RWPE2 (cell line): ENCODE measurements around the gene NTN1.

ENCODE experiments used
- ATAC-seq: fragments of 200-7000 bp; cut with Tn5 transposase; 3 replicates; pipeline ENCODE4 v1.9.1; 2021; ENCODE audit warnings: low read depth
- DNase-seq: peaks from one replicate; pipeline ENCODE4 v3.0.0-alpha.2; 2020; ENCODE audit warnings: low spot score
- H3K27ac ChIP-seq: fragments of 450-650 bp; 2 replicates; pipeline ENCODE4 v1.5.1; 2017; ENCODE audit warnings: mild to moderate bottlenecking; ENCODE audit not compliant: poor library complexity, severe bottlenecking
- H3K27me3 ChIP-seq: fragments of 250-450 bp; sonication (Bioruptor Pico); 2 replicates; pipeline ENCODE4 v1.5.1; 2021; ENCODE audit warnings: mild to moderate bottlenecking, moderate library complexity; ENCODE audit not compliant: insufficient read depth, poor library complexity, severe bottlenecking
- H3K36me3 ChIP-seq: fragments of 250-450 bp; sonication (Bioruptor Pico); 2 replicates; pipeline ENCODE4 v1.5.1; 2020; ENCODE audit warnings: low read depth, mild to moderate bottlenecking, moderate library complexity
- H3K4me1 ChIP-seq: fragments of 250-450 bp; sonication (Bioruptor Pico); 2 replicates; pipeline ENCODE4 v1.5.1; 2021; ENCODE audit warnings: mild to moderate bottlenecking, moderate library complexity; ENCODE audit not compliant: insufficient read depth, poor library complexity, severe bottlenecking
- H3K4me3 ChIP-seq: fragments of 250-450 bp; sonication (Bioruptor Pico); 2 replicates; pipeline ENCODE4 v1.5.1; 2021; ENCODE audit warnings: mild to moderate bottlenecking, moderate library complexity; ENCODE audit not compliant: severe bottlenecking
- H3K9me3 ChIP-seq: fragments of 250-450 bp; sonication (Bioruptor Pico); 2 replicates; pipeline ENCODE4 v1.5.1; 2021; ENCODE audit warnings: mild to moderate bottlenecking, moderate library complexity; ENCODE audit not compliant: severe bottlenecking
- TF ChIP-seq, protein P1 (sequence below): fragments of 450-650 bp; IDR thresholded peaks from one replicate; pipeline ENCODE4 v1.5.1; 2017; ENCODE audit warnings: mild to moderate bottlenecking, moderate library complexity; ENCODE audit not compliant: poor library complexity, severe bottlenecking

The NTN1 gene

DNA sequence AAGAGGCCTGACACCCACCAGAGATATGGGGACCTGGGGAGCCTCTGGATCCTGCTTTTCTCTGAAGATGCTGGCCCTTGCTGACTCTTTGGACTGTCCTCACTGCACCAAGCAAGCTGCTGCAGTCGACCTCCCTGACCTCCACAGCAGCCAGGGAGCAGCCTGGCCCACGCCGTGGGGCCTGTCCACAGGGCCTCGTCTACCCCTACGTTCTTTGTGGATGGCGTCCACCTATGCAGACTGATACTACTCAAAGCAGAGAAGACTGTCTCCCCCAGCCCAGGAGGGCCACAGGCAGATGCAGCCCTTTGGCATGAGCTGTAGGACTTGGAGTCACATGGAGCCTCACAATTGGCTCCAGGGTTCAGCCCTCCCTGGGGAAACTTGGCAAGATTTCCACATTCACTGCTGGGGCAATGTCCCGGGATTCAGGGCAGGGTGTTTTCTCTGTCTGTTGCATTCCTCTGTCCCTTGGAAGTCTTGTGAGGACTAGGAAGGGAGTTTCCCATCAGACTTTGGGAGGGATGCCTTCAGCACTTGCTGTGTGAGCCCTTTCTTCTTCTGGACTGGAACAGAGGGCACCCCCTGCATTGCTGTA, 152.2 kb downstream of the NTN1 start:
- Histone ChIP-seq H3K27ac (no peak overlapping the region), H3K9me3 (no peaks in the 10 kb centered on the region), H3K27me3 (no peaks in the 10 kb centered on the region), H3K4me3 (no peak overlapping the region), H3K4me1 (no peaks in the 10 kb centered on the region), H3K36me3 (no peaks in the 10 kb centered on the region)
- TF ChIP-seq, protein P1, sequence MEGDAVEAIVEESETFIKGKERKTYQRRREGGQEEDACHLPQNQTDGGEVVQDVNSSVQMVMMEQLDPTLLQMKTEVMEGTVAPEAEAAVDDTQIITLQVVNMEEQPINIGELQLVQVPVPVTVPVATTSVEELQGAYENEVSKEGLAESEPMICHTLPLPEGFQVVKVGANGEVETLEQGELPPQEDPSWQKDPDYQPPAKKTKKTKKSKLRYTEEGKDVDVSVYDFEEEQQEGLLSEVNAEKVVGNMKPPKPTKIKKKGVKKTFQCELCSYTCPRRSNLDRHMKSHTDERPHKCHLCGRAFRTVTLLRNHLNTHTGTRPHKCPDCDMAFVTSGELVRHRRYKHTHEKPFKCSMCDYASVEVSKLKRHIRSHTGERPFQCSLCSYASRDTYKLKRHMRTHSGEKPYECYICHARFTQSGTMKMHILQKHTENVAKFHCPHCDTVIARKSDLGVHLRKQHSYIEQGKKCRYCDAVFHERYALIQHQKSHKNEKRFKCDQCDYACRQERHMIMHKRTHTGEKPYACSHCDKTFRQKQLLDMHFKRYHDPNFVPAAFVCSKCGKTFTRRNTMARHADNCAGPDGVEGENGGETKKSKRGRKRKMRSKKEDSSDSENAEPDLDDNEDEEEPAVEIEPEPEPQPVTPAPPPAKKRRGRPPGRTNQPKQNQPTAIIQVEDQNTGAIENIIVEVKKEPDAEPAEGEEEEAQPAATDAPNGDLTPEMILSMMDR, result no peak
- ATAC-seq (no peak), DNase-seq (peak; percentile 32)

DNA sequence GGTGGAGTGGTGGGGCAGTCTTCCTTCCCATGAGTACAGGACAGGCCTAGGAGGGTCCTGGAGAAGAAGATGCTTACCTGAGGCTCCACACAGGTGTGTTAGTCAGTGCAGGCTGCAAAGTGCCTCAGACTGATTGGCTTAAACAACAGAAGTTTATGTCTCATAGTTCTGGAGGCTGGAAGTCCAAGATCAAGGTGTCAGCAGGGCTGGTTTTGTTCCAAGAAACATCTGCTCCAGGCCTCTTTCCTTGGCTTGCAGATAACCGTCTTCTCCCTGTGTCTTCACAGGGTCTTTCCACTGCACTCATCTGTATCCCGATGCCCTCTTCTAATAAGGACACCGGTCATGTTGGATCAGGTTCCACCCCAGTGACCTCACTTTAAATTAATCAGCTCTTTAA, 153.0 kb downstream of the NTN1 start:
- ATAC-seq (no peak), DNase-seq (no peak)
- Histone ChIP-seq H3K4me3 (no peak overlapping the region), H3K9me3 (no peaks in the 10 kb centered on the region), H3K27ac (no peak overlapping the region), H3K4me1 (no peaks in the 10 kb centered on the region), H3K27me3 (no peaks in the 10 kb centered on the region), H3K36me3 (no peaks in the 10 kb centered on the region)
- TF ChIP-seq, protein P1, result no peak

DNA sequence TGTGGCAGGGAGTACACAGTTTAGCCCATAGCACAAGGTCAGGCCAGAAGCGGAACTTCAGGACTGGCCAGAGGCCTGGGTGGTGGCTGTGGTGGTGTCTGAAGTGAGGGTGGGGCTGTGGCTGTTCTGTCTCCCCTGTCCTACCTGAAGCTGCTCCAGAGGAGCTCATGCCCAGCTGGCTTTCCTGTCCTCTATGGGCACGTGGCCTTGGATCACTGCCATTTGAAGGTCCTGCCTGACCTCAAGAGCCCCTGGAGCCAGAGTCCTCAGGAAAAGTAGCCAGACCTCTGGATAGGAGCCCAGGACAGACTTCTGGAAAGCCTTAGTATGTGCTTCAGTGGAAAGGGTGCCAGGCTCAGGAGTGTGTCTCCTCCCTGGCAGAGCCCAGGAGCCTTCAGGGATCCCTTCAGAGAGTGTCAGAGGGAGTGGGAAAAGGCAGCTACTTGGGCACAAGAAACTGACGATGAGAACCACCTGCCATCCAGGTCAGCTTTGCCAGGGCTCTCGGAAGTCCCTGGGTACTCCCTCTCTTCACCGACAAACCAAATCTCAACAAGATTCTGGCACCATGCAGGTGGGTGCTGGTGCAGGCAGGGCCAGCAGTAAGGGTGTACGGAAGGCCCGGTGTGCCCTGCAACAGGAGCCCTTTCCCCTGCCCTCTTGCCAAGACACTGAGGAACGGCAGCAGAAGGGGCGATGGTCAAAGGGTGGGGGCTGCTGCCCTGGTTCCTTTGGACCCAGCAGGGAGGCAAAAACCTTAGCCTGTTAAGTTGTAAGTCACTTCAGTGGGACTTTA, 153.7 kb downstream of the NTN1 start:
- no peak overlapping the region for H3K4me3 ChIP-seq
- H3K27ac ChIP-seq, result no peak overlapping the region
- ATAC-seq, result no peak
- no peaks in the 10 kb centered on the region for H3K27me3 ChIP-seq
- no peaks in the 10 kb centered on the region for H3K36me3 ChIP-seq
- H3K4me1 ChIP-seq, result no peaks in the 10 kb centered on the region
- TF ChIP-seq, protein P1, result no peak
- DNase-seq, result no peak
- no peaks in the 10 kb centered on the region for H3K9me3 ChIP-seq

DNA sequence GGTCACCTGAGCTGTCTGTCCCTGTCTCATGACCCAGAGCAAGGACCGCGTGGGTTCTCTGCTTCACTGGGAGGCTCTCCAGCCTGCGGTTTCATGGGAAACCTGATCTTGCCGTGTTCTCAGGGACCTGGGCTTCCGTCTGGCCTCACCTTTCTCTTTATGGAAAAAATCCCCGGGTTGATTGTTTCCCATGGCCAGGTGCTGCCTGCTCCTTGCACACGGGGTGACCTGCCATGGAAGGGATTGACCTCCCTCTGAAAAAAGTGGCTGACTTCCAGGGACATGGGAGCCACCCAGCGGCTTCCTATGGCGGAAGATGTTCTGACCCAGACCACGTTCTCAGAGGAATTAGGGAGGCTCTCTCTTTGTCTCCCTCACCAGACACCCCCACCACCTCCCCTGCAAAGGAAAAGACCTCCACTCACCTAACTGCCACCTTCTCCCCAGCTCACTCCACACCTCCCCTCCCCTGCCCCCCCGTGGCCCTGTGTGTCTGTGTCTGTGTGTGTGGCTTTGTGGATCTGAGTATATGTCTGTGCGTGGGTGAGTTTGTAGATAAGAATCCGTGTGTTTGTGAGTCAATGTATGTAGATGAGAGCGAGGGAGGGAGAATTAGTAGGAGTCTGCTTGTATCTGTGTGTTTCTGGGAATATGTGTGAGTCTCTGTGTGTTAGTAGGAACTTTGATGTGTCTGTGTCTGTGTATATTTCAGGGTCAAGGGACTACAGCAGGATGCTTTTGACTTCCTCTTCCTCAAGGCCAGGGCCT, 154.6 kb downstream of the NTN1 start:
- ATAC-seq (peak; percentile 21; the same call in 1 of the 3 replicates), DNase-seq (no peak)
- Histone ChIP-seq H3K9me3 (no peaks in the 10 kb centered on the region), H3K27me3 (no peaks in the 10 kb centered on the region), H3K27ac (no peak overlapping the region), H3K4me1 (no peaks in the 10 kb centered on the region), H3K4me3 (no peak overlapping the region), H3K36me3 (no peaks in the 10 kb centered on the region)
- TF ChIP-seq, protein P1, result no peak
